Transverse colon (tissue), 4 donors: Measurements from ENCODE around the gene KAZN.

ENCODE experiments used
- CTCF ChIP-seq, 5 experiments: fragments of 200-600 bp in 3 of 5; fragments of 450-650 bp in 2 of 5; sonication (generic) in 3 of 5; IDR thresholded peaks; 1 replicate in 2 of 5; 2 replicates in 3 of 5; pipeline ENCODE4 v1.5.1; 2016 to 2017; ENCODE audit warnings: antibody characterized with exemption in 5 of 5, inconsistent platforms in 3 of 5, mild to moderate bottlenecking in 2 of 5, moderate library complexity in 1 of 5
- EP300 ChIP-seq: sonication (generic); formaldehyde crosslinking; IDR thresholded peaks from one replicate; pipeline ENCODE4 v1.6.1; 2017; ENCODE audit warnings: antibody characterized with exemption, low read depth
- POLR2A ChIP-seq: fragments of 450-650 bp; IDR thresholded peaks from one replicate; pipeline ENCODE4 v1.6.1; 2016; ENCODE audit warnings: antibody characterized with exemption, mild to moderate bottlenecking, moderate library complexity
- POLR2AphosphoS5 ChIP-seq, 3 donors: sonication (generic); formaldehyde crosslinking; IDR thresholded peaks; one replicate each; pipeline ENCODE4 v1.6.1; 2016; ENCODE audit warnings: antibody characterized with exemption in 3 of 3

- TF ChIP-seq CTCF (IDR thresholded peaks at IDR 0.05) (no peak), POLR2A (no peak), POLR2AphosphoS5 (IDR thresholded peaks at IDR 0.05) (no peak), EP300 (no peak)
These were observed 270.7 kb downstream of the KAZN start for GRCh38 chr1:14869187-14869586.
